Esophagus squamous epithelium (tissue), 5 donors: ENCODE measurements around the gene ZNF830. TPM values are rescaled to one million over a fixed set of nuclear protein-coding genes. Genes with fewer than 3 reads are reported as not detected.

ENCODE experiments used
- DNase-seq: peaks from one replicate; lab custom pipeline; 2025; lab: John Stamatoyannopoulos, UW
- H3K27ac ChIP-seq, 4 donors: fragments of 200-600 bp; sonication (generic); one replicate each; pipeline ENCODE4 v1.5.1; 2016 to 2019; ENCODE audit warnings: mild to moderate bottlenecking in 1 of 4
- H3K27me3 ChIP-seq, 4 donors: fragments of 200-600 bp; sonication (generic); 1 replicate in 3 of 4; 2 replicates in 1 of 4; pipeline versions ENCODE4 v1.5.1 to v1.6.0; 2017 to 2021; ENCODE audit warnings: antibody characterized with exemption in 1 of 4
- H3K36me3 ChIP-seq, 3 donors: fragments of 200-600 bp; sonication (generic); one replicate each; pipeline ENCODE4 v1.5.1; 2016 to 2019
- H3K4me1 ChIP-seq, 3 donors: fragments of 200-600 bp; sonication (generic); one replicate each; pipeline ENCODE4 v1.5.1; 2017 to 2019
- H3K4me3 ChIP-seq, 4 donors: fragments of 200-600 bp; sonication (generic); 1 replicate in 3 of 4; 2 replicates in 1 of 4; pipeline ENCODE4 v1.5.1; 2016 to 2019; ENCODE audit warnings: mild to moderate bottlenecking in 2 of 4, moderate library complexity in 1 of 4
- H3K9me3 ChIP-seq, 3 donors: fragments of 200-600 bp; sonication (generic); one replicate each; pipeline ENCODE4 v1.5.1; 2016 to 2019
- CTCF ChIP-seq, 6 experiments: fragments of 450-650 bp in 4 of 6; fragments of 200-600 bp in 2 of 6; sonication (generic) in 2 of 6; IDR thresholded peaks; one replicate each; pipeline ENCODE4 v1.5.1; 2016 to 2019; ENCODE audit warnings: antibody characterized with exemption in 6 of 6, mild to moderate bottlenecking in 4 of 6, moderate library complexity in 4 of 6
- POLR2A ChIP-seq, 4 donors: fragments of 450-650 bp; IDR thresholded peaks; one replicate each; pipeline ENCODE4 v1.6.1; 2017; ENCODE audit warnings: antibody characterized with exemption in 4 of 4, mild to moderate bottlenecking in 4 of 4, moderate library complexity in 3 of 4
- WGBS, 2 donors: methylation state at CpG; one replicate each; pipeline ENCODE4 v1.1.5; 2018; 5-methylcytosine and 5-hydroxymethylcytosine counted together
- intact Hi-C: fragments of 100-400 bp; cut with DNase I; formaldehyde crosslinking; loops from one replicate; pipeline ENCODE4 v1.15.0; 2022
- total RNA-seq, 4 donors: library from RNA; depleted of rRNA; stranded (reverse); fragments of >200 nt; gene quantifications; one replicate each; pipeline ENCODE4 v1.1.0, GENCODE V29; 2016
- donor health status: DM: yes; HTN: yes; CAD: no.

ZNF830 gene
- total RNA-seq, 4 donors from 2014 or later, result 6.1 to 13.4 (median 9.2) TPM

DNA sequence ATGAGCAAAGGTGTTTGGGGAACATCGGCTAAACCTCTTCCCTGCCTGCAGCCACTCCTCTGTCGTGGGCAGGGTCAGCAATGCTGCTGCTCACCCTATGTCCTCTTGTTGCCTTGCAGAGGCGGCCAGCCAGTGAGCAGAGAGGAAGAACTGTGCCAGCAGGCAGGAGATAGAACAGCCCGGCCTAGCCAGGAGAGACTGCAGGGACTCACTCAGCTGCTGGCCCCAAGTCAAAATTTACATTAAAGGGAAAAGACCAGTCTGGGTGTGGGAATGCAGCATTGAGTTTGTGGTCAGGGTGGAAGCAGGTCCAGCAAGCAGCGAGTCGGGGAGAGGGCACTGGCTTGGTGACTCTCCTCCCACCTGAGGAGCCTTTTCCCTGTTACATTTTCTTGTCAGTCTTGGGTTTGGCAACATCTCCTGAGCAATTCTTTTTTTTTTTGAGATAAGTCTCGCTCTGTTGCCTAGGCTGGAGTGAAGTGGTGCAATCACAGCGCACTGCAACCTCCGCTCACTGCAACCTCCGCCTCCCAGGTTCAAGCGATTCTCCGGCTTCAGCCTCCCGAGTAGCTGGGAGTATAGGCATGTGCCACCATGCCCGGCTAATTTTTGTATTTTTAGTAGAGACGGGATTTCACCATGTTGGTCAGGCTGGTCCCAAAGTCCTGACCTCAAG, 41.7 kb downstream of the ZNF830 start:
- H3K27me3 ChIP-seq, result no peaks in the 10 kb centered on the region
- no peak for DNase-seq
- H3K36me3 ChIP-seq, result peaks cover 0 to 94% (median 12%) of the 10 kb centered on the region in 3 donors
- no peak overlapping the region for H3K4me3 ChIP-seq
- WGBS, 2 donors, result 73 to 78% methylated on average over 10 to 15 of the region's 15 CpGs
- TF ChIP-seq CTCF (IDR thresholded peaks at IDR 0.05), result no peak
- no peak for TF ChIP-seq POLR2A (IDR thresholded peaks at IDR 0.05)
- intact Hi-C loops, result no loop called here
- peaks cover 0 to 44% (median 7%) of the 10 kb centered on the region in 3 donors for H3K4me1 ChIP-seq
- H3K27ac ChIP-seq, result peak overlapping the region in 3 of 4 donors; percentile 34 to 55 (median 54)
- H3K9me3 ChIP-seq, result no peaks in the 10 kb centered on the region

DNA sequence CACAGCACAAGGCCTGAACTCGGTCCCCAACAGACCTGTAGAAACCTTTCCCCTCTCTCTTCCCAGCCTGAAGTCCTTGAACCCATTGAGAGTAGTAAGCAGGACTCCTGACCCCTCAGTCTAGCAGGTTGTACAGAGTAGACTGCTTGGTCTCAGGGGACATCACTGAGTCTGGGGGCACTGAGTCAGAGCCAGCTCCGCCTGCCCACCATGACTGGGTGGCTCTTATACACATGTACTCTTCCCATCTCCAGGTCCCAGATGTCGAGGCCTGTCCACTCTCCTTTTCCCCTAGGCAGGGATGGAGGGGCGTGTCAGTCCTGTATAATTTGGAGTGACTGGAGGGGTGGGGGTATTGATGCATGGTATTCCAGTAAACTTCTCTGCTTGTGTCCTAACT, 42.4 kb downstream of the ZNF830 start:
- intact Hi-C loops, result no loop called here
- H3K9me3 ChIP-seq, result no peaks in the 10 kb centered on the region
- H3K4me3 ChIP-seq, result no peak overlapping the region
- no peak for DNase-seq
- peaks cover 0 to 95% (median 12%) of the 10 kb centered on the region in 3 donors for H3K36me3 ChIP-seq
- peak overlapping the region in 2 of 4 donors; percentile 54 to 55 for H3K27ac ChIP-seq
- 85 to 87% methylated on average over 3 to 4 of the region's 4 CpGs for WGBS, 2 donors
- H3K4me1 ChIP-seq, result peaks cover 0 to 36% (median 0%) of the 10 kb centered on the region in 3 donors
- TF ChIP-seq POLR2A (IDR thresholded peaks at IDR 0.05) (no peak), CTCF (IDR thresholded peaks at IDR 0.05) (no peak)
- H3K27me3 ChIP-seq, result no peaks in the 10 kb centered on the region

- Histone ChIP-seq H3K4me1 (peaks cover 0 to 24% (median 0%) of the 10 kb centered on the region in 3 donors), H3K36me3 (peaks cover 5 to 96% (median 7%) of the 10 kb centered on the region in 3 donors), H3K27me3 (no peaks in the 10 kb centered on the region), H3K4me3 (no peak overlapping the region), H3K9me3 (no peaks in the 10 kb centered on the region), H3K27ac (no peak overlapping the region)
- DNase-seq, result no peak
- intact Hi-C loops, result no loop called here
- 83 to 100% methylated on average over 2 to 3 of the region's 4 CpGs for WGBS, 2 donors
- TF ChIP-seq POLR2A (IDR thresholded peaks at IDR 0.05), result no peak
- no peak for TF ChIP-seq CTCF (IDR thresholded peaks at IDR 0.05)
Observed at GRCh38 chr17:35006345-35006744, 45.0 kb downstream of the ZNF830 start.

DNA sequence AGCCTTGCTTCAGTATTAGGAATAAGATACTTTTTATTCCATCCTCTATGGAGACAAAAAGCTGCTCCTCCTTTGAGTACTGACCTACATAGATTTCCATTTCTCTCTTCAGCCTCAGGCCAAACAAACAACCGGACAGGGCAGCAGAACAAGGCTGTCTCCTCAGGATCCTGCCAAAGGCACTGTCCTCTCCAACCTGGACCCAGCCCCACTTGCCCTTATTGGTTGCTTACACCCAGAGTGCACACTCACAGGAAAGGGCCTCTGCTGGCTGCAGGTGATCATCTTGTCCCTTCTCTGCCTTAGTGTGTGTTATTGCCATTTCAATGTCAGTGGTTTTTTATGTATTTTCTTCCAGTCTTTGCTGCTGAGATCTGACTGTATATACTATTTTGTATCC, 45.6 kb downstream of the ZNF830 start:
- TF ChIP-seq CTCF (IDR thresholded peaks at IDR 0.05) (no peak), POLR2A (IDR thresholded peaks at IDR 0.05) (no peak)
- no peaks in the 10 kb centered on the region for H3K9me3 ChIP-seq
- H3K27ac ChIP-seq, result no peak overlapping the region
- no peak overlapping the region for H3K4me3 ChIP-seq
- intact Hi-C loops, result no loop called here
- peaks cover 0 to 23% (median 0%) of the 10 kb centered on the region in 3 donors for H3K4me1 ChIP-seq
- WGBS, 2 donors, result 29 to 60% methylated on average over 1 of the region's 1 CpG
- peaks cover 5 to 96% (median 7%) of the 10 kb centered on the region in 3 donors for H3K36me3 ChIP-seq
- no peak for DNase-seq
- H3K27me3 ChIP-seq, result no peaks in the 10 kb centered on the region

DNA sequence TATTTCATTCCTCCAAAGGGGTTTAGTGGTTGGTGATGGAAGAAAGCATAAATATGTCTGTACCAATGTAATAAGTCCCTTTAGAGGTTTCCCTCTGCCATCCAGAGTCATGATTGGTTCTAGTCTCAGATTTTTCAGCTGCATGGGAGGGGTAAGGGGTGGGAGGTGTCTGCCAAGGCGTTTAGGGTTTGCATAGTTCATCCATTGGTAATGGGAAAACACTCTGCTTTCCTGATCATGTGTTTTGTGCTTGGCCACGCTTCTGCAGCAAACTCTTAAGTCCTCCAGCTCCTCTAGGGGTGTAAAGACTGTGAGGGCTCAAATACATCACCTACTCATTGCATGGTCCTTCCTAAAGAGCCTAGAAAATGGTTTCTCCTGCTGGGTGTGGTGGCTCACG, 48.8 kb downstream of the ZNF830 start:
- Histone ChIP-seq H3K36me3 (peaks cover 3 to 96% (median 7%) of the 10 kb centered on the region in 3 donors), H3K4me1 (peaks cover 0 to 6% (median 0%) of the 10 kb centered on the region in 3 donors), H3K27ac (no peak overlapping the region), H3K27me3 (no peaks in the 10 kb centered on the region), H3K9me3 (no peaks in the 10 kb centered on the region), H3K4me3 (no peak overlapping the region)
- TF ChIP-seq CTCF (IDR thresholded peaks at IDR 0.05) (no peak), POLR2A (IDR thresholded peaks at IDR 0.05) (no peak)
- 59 to 66% methylated on average over 2 to 3 of the region's 3 CpGs for WGBS, 2 donors
- no peak for DNase-seq
- intact Hi-C loops, result no loop called here
